ENCODE measurements around the gene RAB40B. TPM values are rescaled to one million over a fixed set of nuclear protein-coding genes. Genes with fewer than 3 reads are reported as not detected.
A peak's percentile ranks its signal among the peaks of the same experiment; 100 is the strongest.

Gene RAB40B
- total and polyA plus RNA-seq, 2 of the 4 experiments (the other 2 are of a cell fraction): 14.9 to 20.0 TPM

- CTCF ChIA-PET: no interaction called here
- H3K9me1 ChIP-seq (ENCODE audit: insufficient read depth, low read length): peaks cover 2% of the 10 kb centered on the region; the same call in 1 of the 2 replicates
Measured at GRCh38 chr17:82678265-82678891, 20.1 kb downstream of the RAB40B start.

More at GRCh38 chr17:82678265-82678891, 20.1 kb downstream of the RAB40B start:
- Histone ChIP-seq H2BK120ac (ENCODE audit: low read depth, low read length) (no peak overlapping the region), H3K4ac (ENCODE audit: low read depth, low read length) (no peak overlapping the region), H3K56ac (ENCODE audit: extremely low read depth, insufficient read depth, low read length) (no peak overlapping the region), H3K14ac (replicated peaks; ENCODE audit: low read depth, low read length) (no peak overlapping the region), H3K4me2 (ENCODE audit: low read depth, low read length) (no peak overlapping the region), H2AK9ac (replicated peaks; ENCODE audit: low read depth, low read length, poor library complexity) (peak overlapping the region; percentile 78), H4K20me1 (ENCODE audit: insufficient read depth, low read length) (peaks cover 3% of the 10 kb centered on the region; the same call in 1 of the 2 replicates), H3K9me3 (ENCODE audit: control insufficient read depth, insufficient read depth, low read length) (peaks cover 5% of the 10 kb centered on the region), H2BK15ac (ENCODE audit: low read depth, low read length) (no peak overlapping the region), H4K8ac (ENCODE audit: low read depth in 2 of 2, low read length in 2 of 2) (no peak overlapping the region), H3K18ac (ENCODE audit: low read depth, low read length) (no peak overlapping the region), H3K4me3 (ENCODE audit: insufficient read depth, low read depth, low read length) (no peak overlapping the region), H3K9ac (ENCODE audit: low read depth, low read length) (no peak overlapping the region), H3K79me1 (ENCODE audit: low read depth in 1 of 2, low read length in 2 of 2) (peaks cover 0 to 3% of the 10 kb centered on the region in 2 experiments; a peak in 1 of 4 replicates), H3K36me3 (ENCODE audit: control insufficient read depth, insufficient read depth, low read length) (no peaks in the 10 kb centered on the region), H3K27ac (ENCODE audit: insufficient read depth, low read length) (no peak overlapping the region), H2AK5ac (ENCODE audit: low read depth, low read length) (no peak overlapping the region), H4K91ac (ENCODE audit: insufficient read depth, low read depth, low read length) (no peak overlapping the region), H3K23ac (ENCODE audit: low read depth, low read length) (no peak overlapping the region), H2BK20ac (ENCODE audit: low read depth, low read length) (no peak overlapping the region), H4K5ac (ENCODE audit: low read depth, low read length) (no peak overlapping the region), H2AFZ (replicated peaks; ENCODE audit: low read length, poor library complexity) (no peak overlapping the region), H3K27me3 (ENCODE audit: control insufficient read depth, insufficient read depth, low read length) (no peaks in the 10 kb centered on the region), H3K4me1 (ENCODE audit: control insufficient read depth, insufficient read depth, low read length) (no peaks in the 10 kb centered on the region; the same call in 1 of the 2 replicates), H2BK5ac (ENCODE audit: low read depth, low read length, poor library complexity, severe bottlenecking) (no peak overlapping the region)
- dilution Hi-C loops (cut with HindIII; ENCODE audit: low sequenced_read_pairs, unreplicated experiment) (no loop called here), intact Hi-C loops (cut with micrococcal nuclease) (no loop called here), in situ Hi-C loops (cut with MboI; ENCODE audit: low sequenced_read_pairs) (no loop called here)
- TF ChIP-seq RCOR1 (IDR thresholded peaks at IDR 0.05; ENCODE audit: insufficient replicate concordance, low read length) (no peak), CTCF (conservative IDR thresholded peaks at IDR 0.05; ENCODE audit: low read depth, low read length) (no peak), FOS (IDR thresholded peaks at IDR 0.05; ENCODE audit: low read depth, low read length) (no peak), ELK1 (IDR thresholded peaks at IDR 0.05; ENCODE audit: borderline replicate concordance, low read depth, low read length) (no peak), USF2 (IDR thresholded peaks at IDR 0.05; ENCODE audit: low read depth, low read length) (no peak), RAD21 (IDR thresholded peaks at IDR 0.05; ENCODE audit: low read length) (no peak), NFE2L2 (IDR thresholded peaks at IDR 0.05; ENCODE audit: low read depth, low read length) (no peak), CEBPB (IDR thresholded peaks at IDR 0.05; ENCODE audit: low read depth, low read length) (no peak), CHD1 (IDR thresholded peaks at IDR 0.05; ENCODE audit: low read depth, low read length) (no peak), MAFK (IDR thresholded peaks at IDR 0.05; ENCODE audit: low read depth, low read length) (no peak)
- ATAC-seq (ENCODE audit: low read depth) (no peak), DNase-seq (no peak)
- POLR2A ChIA-PET (ENCODE audit: unreplicated experiment): no interaction called here
- WGBS, 2 experiments (ENCODE audit: extremely low coverage in 2 of 2, insufficient read length in 1 of 2): 83% methylated on average over 1 of the region's 14 CpGs; no CpG with 5 or more reads in 1 of the 2 experiments
- BruUV-seq (replicated peaks): no TSS peak
